ENCODE results near the gene VRTN.

The VRTN gene

DNA sequence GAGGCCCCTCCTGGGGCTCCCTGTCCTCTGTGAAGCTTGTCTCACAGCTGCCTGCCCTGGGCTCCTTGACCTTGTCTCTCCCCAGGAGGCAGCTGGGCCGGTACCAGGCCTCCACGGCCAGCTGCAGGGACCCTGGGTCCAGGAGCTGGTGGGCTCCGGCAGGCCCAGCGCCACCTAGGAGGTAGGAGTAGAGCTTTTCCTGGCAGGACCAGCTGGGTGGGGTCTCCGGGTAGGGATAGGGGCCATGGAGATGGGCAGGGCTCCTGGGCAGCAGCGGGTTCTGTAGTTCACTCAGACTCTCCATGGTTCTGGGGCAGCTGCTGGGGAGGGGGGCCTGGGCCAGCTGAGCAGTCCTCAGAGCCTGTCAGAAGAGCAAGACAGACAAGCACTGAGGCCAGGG lies 61.2 kb downstream of the VRTN start:
- TF ChIP-seq, protein P1, sequence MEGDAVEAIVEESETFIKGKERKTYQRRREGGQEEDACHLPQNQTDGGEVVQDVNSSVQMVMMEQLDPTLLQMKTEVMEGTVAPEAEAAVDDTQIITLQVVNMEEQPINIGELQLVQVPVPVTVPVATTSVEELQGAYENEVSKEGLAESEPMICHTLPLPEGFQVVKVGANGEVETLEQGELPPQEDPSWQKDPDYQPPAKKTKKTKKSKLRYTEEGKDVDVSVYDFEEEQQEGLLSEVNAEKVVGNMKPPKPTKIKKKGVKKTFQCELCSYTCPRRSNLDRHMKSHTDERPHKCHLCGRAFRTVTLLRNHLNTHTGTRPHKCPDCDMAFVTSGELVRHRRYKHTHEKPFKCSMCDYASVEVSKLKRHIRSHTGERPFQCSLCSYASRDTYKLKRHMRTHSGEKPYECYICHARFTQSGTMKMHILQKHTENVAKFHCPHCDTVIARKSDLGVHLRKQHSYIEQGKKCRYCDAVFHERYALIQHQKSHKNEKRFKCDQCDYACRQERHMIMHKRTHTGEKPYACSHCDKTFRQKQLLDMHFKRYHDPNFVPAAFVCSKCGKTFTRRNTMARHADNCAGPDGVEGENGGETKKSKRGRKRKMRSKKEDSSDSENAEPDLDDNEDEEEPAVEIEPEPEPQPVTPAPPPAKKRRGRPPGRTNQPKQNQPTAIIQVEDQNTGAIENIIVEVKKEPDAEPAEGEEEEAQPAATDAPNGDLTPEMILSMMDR (IDR thresholded peaks at IDR 0.05; ENCODE audit: low read length, missing control alignments): no peak
- H3K4me3 ChIP-seq (replicated peaks; ENCODE audit: low read depth, low read length): no peak overlapping the region
- no peak for DNase-seq (ENCODE audit: low read depth)
